ENCODE results near the gene LOXL1.
"Not testable (repeated sequence)": the region's sequence is repeated elsewhere in the genome, so short reads cannot be mapped to it uniquely, and the experiment has no call there.

The LOXL1 gene

GRCh38 chr15:73937726-73938125 lies 11.5 kb downstream of the LOXL1 start:
- peaks cover 4% of the 10 kb centered on the region; the same call in 1 of the 2 replicates for H3K27me3 ChIP-seq (ENCODE audit: insufficient read depth, low read depth)

GRCh38 chr15:73938516-73938915 lies 12.3 kb downstream of the LOXL1 start:
- H2AFZ ChIP-seq (ENCODE audit: low read depth); H3K9ac ChIP-seq; H3K27me3 ChIP-seq (ENCODE audit: insufficient read depth, low read depth); H3K79me2 ChIP-seq (ENCODE audit: insufficient read depth, low read depth); H3K4me2 ChIP-seq; H3K4me1 ChIP-seq (ENCODE audit: low read depth, poor library complexity, severe bottlenecking); H4K20me1 ChIP-seq (ENCODE audit: insufficient read depth); H3K27ac ChIP-seq; H3K4me3 ChIP-seq (IDR thresholded peaks at IDR 0.05; ENCODE audit: insufficient read depth, low read depth, low read length); H3K36me3 ChIP-seq (ENCODE audit: insufficient read depth): not testable (repeated sequence)

More at GRCh38 chr15:73937726-73938125, 11.5 kb downstream of the LOXL1 start:
- TF ChIP-seq CTCF (conservative IDR thresholded peaks at IDR 0.05; ENCODE audit: low read depth, low read length): no peak
- H3K36me3 ChIP-seq (ENCODE audit: insufficient read depth): no peaks in the 10 kb centered on the region
- H3K27ac ChIP-seq: no peak overlapping the region
- no peaks in the 10 kb centered on the region for H3K4me1 ChIP-seq (ENCODE audit: low read depth, poor library complexity, severe bottlenecking)
- H3K9ac ChIP-seq: no peak overlapping the region
- no peaks in the 10 kb centered on the region for H4K20me1 ChIP-seq (ENCODE audit: insufficient read depth)
- H2AFZ ChIP-seq (ENCODE audit: low read depth): no peak overlapping the region
- no peaks in the 10 kb centered on the region for H3K79me2 ChIP-seq (ENCODE audit: insufficient read depth, low read depth)
- no peak overlapping the region for H3K4me2 ChIP-seq
- H3K4me3 ChIP-seq (IDR thresholded peaks at IDR 0.05; ENCODE audit: insufficient read depth, low read depth, low read length): no peak overlapping the region

- H3K9ac ChIP-seq: no peak overlapping the region
- H3K4me1 ChIP-seq (ENCODE audit: low read depth, poor library complexity, severe bottlenecking): no peaks in the 10 kb centered on the region
- H3K79me2 ChIP-seq (ENCODE audit: insufficient read depth, low read depth): no peaks in the 10 kb centered on the region
- no peak overlapping the region for H2AFZ ChIP-seq (ENCODE audit: low read depth)
- no peaks in the 10 kb centered on the region; the same call in 1 of the 2 replicates for H3K27me3 ChIP-seq (ENCODE audit: insufficient read depth, low read depth)
- H4K20me1 ChIP-seq (ENCODE audit: insufficient read depth): no peaks in the 10 kb centered on the region
- H3K4me2 ChIP-seq: no peak overlapping the region
- no peak overlapping the region for H3K4me3 ChIP-seq (IDR thresholded peaks at IDR 0.05; ENCODE audit: insufficient read depth, low read depth, low read length)
- H3K36me3 ChIP-seq (ENCODE audit: insufficient read depth): no peaks in the 10 kb centered on the region
- no peak for TF ChIP-seq CTCF (conservative IDR thresholded peaks at IDR 0.05; ENCODE audit: low read depth, low read length)
- H3K27ac ChIP-seq: no peak overlapping the region
Measured at GRCh38 chr15:73939138-73939537, 12.9 kb downstream of the LOXL1 start.

GRCh38 chr15:73940061-73940981 lies 14.1 kb downstream of the LOXL1 start:
- Histone ChIP-seq H2AFZ (ENCODE audit: low read depth) (no peak overlapping the region), H3K4me3 (IDR thresholded peaks at IDR 0.05; ENCODE audit: insufficient read depth, low read depth, low read length) (no peak overlapping the region), H3K9ac (no peak overlapping the region), H3K79me2 (ENCODE audit: insufficient read depth, low read depth) (no peaks in the 10 kb centered on the region), H3K27me3 (ENCODE audit: insufficient read depth, low read depth) (no peaks in the 10 kb centered on the region; the same call in 1 of the 2 replicates), H3K4me1 (ENCODE audit: low read depth, poor library complexity, severe bottlenecking) (no peaks in the 10 kb centered on the region), H3K27ac (no peak overlapping the region), H3K36me3 (ENCODE audit: insufficient read depth) (no peaks in the 10 kb centered on the region), H4K20me1 (ENCODE audit: insufficient read depth) (no peaks in the 10 kb centered on the region), H3K4me2 (no peak overlapping the region)
- no peak for TF ChIP-seq CTCF (conservative IDR thresholded peaks at IDR 0.05; ENCODE audit: low read depth, low read length)

- Histone ChIP-seq H2AFZ (ENCODE audit: low read depth) (no peak overlapping the region), H3K4me3 (IDR thresholded peaks at IDR 0.05; ENCODE audit: insufficient read depth, low read depth, low read length) (no peak overlapping the region), H3K27me3 (ENCODE audit: insufficient read depth, low read depth) (no peaks in the 10 kb centered on the region; the same call in 1 of the 2 replicates), H3K4me2 (no peak overlapping the region), H3K4me1 (ENCODE audit: low read depth, poor library complexity, severe bottlenecking) (no peaks in the 10 kb centered on the region), H3K27ac (no peak overlapping the region), H3K36me3 (ENCODE audit: insufficient read depth) (no peaks in the 10 kb centered on the region), H3K9ac (no peak overlapping the region), H3K79me2 (ENCODE audit: insufficient read depth, low read depth) (no peaks in the 10 kb centered on the region), H4K20me1 (ENCODE audit: insufficient read depth) (no peaks in the 10 kb centered on the region)
- TF ChIP-seq CTCF (conservative IDR thresholded peaks at IDR 0.05; ENCODE audit: low read depth, low read length): no peak
Measured at GRCh38 chr15:73941044-73941443, 14.8 kb downstream of the LOXL1 start.

Data from KMS-11 (cell line).